Right lobe of liver (tissue), 4 donors: ENCODE measurements around the gene INSYN2A.

ENCODE experiments used
- CTCF ChIP-seq, 4 donors: fragments of 200-600 bp in 3 of 4; fragments of 450-650 bp in 1 of 4; IDR thresholded peaks; one replicate each; pipeline versions ENCODE4 v1.5.1 to v1.8.0; 2016 to 2022; ENCODE audit warnings: antibody characterized with exemption in 4 of 4, mild to moderate bottlenecking in 2 of 4
- POLR2A ChIP-seq: fragments of 450-650 bp; IDR thresholded peaks from one replicate; pipeline ENCODE4 v1.6.1; 2017; ENCODE audit warnings: antibody characterized with exemption, mild to moderate bottlenecking
- donor health status: DM: no; HTN: no; CAD: no.
- donor health status: DM: no; HTN: no; CAD: no.
- donor health status: DM: no; HTN: yes; CAD: no.

GRCh38 chr10:127215866-127216265 lies 19.5 kb upstream of the INSYN2A start:
- TF ChIP-seq CTCF (IDR thresholded peaks at IDR 0.05) (no peak), POLR2A (no peak)
